Activated CD8-positive, alpha-beta T cell treated with anti-CD3 and anti-CD28 coated beads, Interleukin-2, amount 10 ng/mL, durations not matched to agents 7 days and 5 days (primary cell): ENCODE results near the gene TPTE2. TPM values are rescaled to one million over a fixed set of nuclear protein-coding genes. Genes with fewer than 3 reads are reported as not detected.

Experiments used
- ATAC-seq: fragments of 150-1000 bp; cut with Tn5 transposase; one replicate; pipeline ENCODE4 v1.10.0; 2021; ENCODE audit warnings: moderate library complexity
- CTCF ChIA-PET: fragments of 350-600 bp; sonication (Branson Sonifier 250); formaldehyde crosslinking; loops from one replicate; lab custom pipeline; 2021; ENCODE audit warnings: antibody characterized with exemption; lab: Charles Lee
- POLR2A ChIA-PET: fragments of 350-600 bp; sonication (Branson Sonifier 250); formaldehyde crosslinking; loops from one replicate; lab custom pipeline; 2021; ENCODE audit warnings: antibody characterized with exemption; lab: Charles Lee
- DNase-seq: peaks from one replicate; pipeline ENCODE4 v3.0.0-alpha.2; 2020
- H3K27ac Mint-ChIP-seq: one replicate; pipeline ENCODE4 v1.8.0; 2021; ENCODE audit warnings: mild to moderate bottlenecking, mixed read lengths
- H3K27me3 Mint-ChIP-seq: one replicate; pipeline ENCODE4 v1.8.0; 2021; ENCODE audit warnings: low read depth, mixed read lengths
- H3K36me3 Mint-ChIP-seq: one replicate; pipeline ENCODE4 v1.8.0; 2021; ENCODE audit warnings: low read depth, mixed read lengths
- H3K4me1 Mint-ChIP-seq: one replicate; pipeline ENCODE4 v1.8.0; 2021; ENCODE audit warnings: low read depth, mixed read lengths
- H3K4me3 Mint-ChIP-seq: one replicate; pipeline ENCODE4 v1.8.0; 2021; ENCODE audit warnings: mild to moderate bottlenecking, mixed read lengths
- H3K9me3 Mint-ChIP-seq: one replicate; pipeline ENCODE4 v1.8.0; 2022; ENCODE audit warnings: mixed read lengths; ENCODE audit not compliant: insufficient read depth
- total RNA-seq, 2 experiments: library from RNA; stranded (reverse); gene quantifications; one replicate each; pipeline ENCODE4 v1.2.3, GENCODE V29; 2021

Gene TPTE2
- total RNA-seq, 2 experiments from 2014 or later, result not detected

GRCh38 chr13:19382111-19382510 is 179.2 kb downstream of the TPTE2 start:
- CTCF ChIA-PET, result no interaction called here
- no peaks in the 10 kb centered on the region for H3K4me1 Mint-ChIP-seq
- H3K27me3 Mint-ChIP-seq, result no peaks in the 10 kb centered on the region
- H3K9me3 Mint-ChIP-seq, result peaks cover 3% of the 10 kb centered on the region
- POLR2A ChIA-PET, result no interaction called here
- DNase-seq (no peak), ATAC-seq (no peak)
- H3K4me3 Mint-ChIP-seq, result no peak overlapping the region
- H3K27ac Mint-ChIP-seq, result no peak overlapping the region
- no peaks in the 10 kb centered on the region for H3K36me3 Mint-ChIP-seq

Other genes starting within 250 kb of the TPTE2 start
- 10 to 100 TPM; 32.1 to 32.6 TPM for gene MPHOSPH8, start 72.1 kb upstream of the TPTE2 start, total RNA-seq
- 10 to 100 TPM; 70.9 to 72.2 TPM for gene PSPC1, start 221.4 kb upstream of the TPTE2 start, total RNA-seq